HG03060 (cell line): ENCODE measurements around the gene GRAP.

Experiments used
- ATAC-seq: cut with Tn5 transposase; IDR thresholded peaks from one replicate; pipeline ENCODE4 v1.9.1; 2021; ENCODE audit warnings: low read depth, moderate number of reproducible peaks; ENCODE audit not compliant: unreplicated experiment

Gene GRAP

GRCh38 chr17:19019041-19019941 is 27.5 kb downstream of the GRAP start:
- no peak for ATAC-seq

- no peak for ATAC-seq
Measured at GRCh38 chr17:19018600-19018950, 28.2 kb downstream of the GRAP start.

- ATAC-seq: no peak
Measured at GRCh38 chr17:19017804-19018599, 28.8 kb downstream of the GRAP start.

- no peak for ATAC-seq
Measured at GRCh38 chr17:19017401-19017800, 29.4 kb downstream of the GRAP start.

- no peak for ATAC-seq
Measured at GRCh38 chr17:19016881-19017280, 29.9 kb downstream of the GRAP start.

- no peak for ATAC-seq
Measured at GRCh38 chr17:19016297-19016696, 30.5 kb downstream of the GRAP start.

GRCh38 chr17:19015428-19015827 is 31.3 kb downstream of the GRAP start:
- no peak for ATAC-seq

- ATAC-seq: no peak
Measured at GRCh38 chr17:19014628-19015215, 32.0 kb downstream of the GRAP start.

- no peak for ATAC-seq
Measured at GRCh38 chr17:19013806-19014627, 32.7 kb downstream of the GRAP start.

- ATAC-seq: no peak
Measured at GRCh38 chr17:19013226-19013625, 33.5 kb downstream of the GRAP start.

GRCh38 chr17:19012171-19013080 is 34.3 kb downstream of the GRAP start:
- no peak for ATAC-seq

- no peak for ATAC-seq
Measured at GRCh38 chr17:19011581-19011980, 35.2 kb downstream of the GRAP start.

- no peak for ATAC-seq
Measured at GRCh38 chr17:19010729-19011505, 35.8 kb downstream of the GRAP start.

GRCh38 chr17:19009970-19010369 is 36.8 kb downstream of the GRAP start:
- no peak for ATAC-seq

GRCh38 chr17:19006698-19007097 is 40.1 kb downstream of the GRAP start:
- ATAC-seq: no peak

- no peak for ATAC-seq
Measured at GRCh38 chr17:19005789-19006430, 40.8 kb downstream of the GRAP start.

- no peak for ATAC-seq
Measured at GRCh38 chr17:19005137-19005773, 41.5 kb downstream of the GRAP start.
